CD4-positive, alpha-beta T cell treated with Interleukin-17A for 4 hours (primary cell): ENCODE measurements around the gene KATNA1.

ENCODE experiments used
- DNase-seq: peaks from one replicate; pipeline ENCODE4 v3.0.0-alpha.2; 2020; ENCODE audit warnings: mixed read lengths

KATNA1 gene

DNA sequence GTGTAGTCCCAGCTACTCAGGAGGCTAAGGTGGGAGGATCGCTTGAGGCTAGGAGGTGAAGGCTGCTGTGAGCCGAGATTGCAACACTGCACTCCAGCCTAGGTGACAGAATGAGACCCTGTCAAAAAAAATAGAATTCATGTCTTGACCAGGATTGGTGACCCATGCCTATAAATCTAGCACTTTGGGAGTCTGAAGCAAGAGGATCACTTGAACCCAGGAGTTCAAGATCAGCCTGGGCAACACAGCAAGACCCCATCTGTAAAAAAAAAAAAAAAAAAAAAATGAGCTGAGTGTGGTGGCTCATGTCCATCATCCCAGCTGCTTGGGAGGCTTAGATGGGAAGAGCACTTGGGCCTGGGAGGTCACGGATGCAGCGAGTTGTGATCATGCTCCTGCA lies 48.0 kb downstream of the KATNA1 start:
- DNase-seq: no peak

DNA sequence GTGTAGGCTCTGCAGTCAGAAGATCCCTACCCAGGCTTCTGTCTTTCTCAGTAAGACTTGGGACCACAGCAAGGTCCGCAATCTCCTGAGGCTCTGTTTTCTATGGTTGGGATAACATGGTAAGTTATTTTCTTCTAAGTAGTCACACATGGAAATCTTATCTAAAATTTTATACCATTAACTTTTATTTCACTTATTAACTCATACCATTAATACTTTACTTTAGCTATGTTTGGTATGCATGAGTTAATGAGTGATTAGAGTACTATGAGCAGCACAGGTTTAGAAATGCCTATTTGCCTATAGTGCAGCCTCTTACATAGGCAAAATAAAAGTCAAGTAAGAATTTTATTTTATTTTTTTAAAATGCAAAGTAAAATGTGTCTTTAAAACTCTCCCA lies 55.1 kb downstream of the KATNA1 start:
- no peak for DNase-seq

GRCh38 chr6:149592983-149593382 lies 55.5 kb downstream of the KATNA1 start:
- no peak for DNase-seq

GRCh38 chr6:149586149-149586548 lies 62.4 kb downstream of the KATNA1 start:
- no peak for DNase-seq

DNA sequence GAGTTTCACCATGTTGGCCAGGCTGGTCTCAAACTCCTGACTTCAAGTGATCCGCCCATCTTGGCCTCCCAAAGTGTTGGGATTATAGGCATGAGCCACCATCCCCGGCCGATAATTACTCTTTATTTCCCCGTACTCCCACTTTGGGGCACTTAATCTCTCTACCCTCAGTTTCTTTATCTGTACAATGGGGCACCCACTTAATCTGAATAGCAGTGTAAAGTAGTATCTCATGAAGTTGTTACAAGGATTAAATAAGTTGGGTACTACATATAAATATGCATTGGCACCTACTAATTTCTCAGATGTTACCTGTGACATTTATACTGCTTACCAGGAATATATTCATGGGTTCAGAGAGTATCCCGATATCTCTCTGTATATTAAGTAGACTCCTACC lies 67.2 kb downstream of the KATNA1 start:
- DNase-seq: no peak

- DNase-seq: no peak
These were observed 67.6 kb downstream of the KATNA1 start for GRCh38 chr6:149580880-149581279.

GRCh38 chr6:149567945-149568585 lies 80.4 kb downstream of the KATNA1 start:
- no peak for DNase-seq

DNA sequence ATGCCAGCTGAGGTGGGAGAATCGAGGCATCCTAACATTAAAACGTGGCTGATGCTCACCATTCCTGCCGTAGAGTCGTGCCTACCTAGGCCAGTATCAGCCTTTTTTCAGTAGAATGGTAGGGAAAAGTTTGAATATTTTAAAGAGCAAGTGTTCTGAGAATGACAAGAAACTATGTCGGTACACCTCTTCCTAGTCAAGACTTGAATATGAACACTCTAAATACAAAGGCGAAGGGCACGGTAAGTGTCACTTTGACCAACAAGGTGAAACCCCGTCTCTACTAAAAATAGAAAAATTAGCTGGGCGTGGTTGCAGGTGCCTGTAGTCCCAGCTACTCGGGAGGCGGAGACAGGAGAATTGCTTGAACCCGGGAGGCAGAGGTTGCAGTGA lies 81.3 kb downstream of the KATNA1 start:
- no peak for DNase-seq

- DNase-seq: peak; percentile 62
These were observed 81.9 kb downstream of the KATNA1 start for GRCh38 chr6:149566410-149567193.

GRCh38 chr6:149565527-149566409 lies 82.7 kb downstream of the KATNA1 start, which contains the start of gene GINM1:
Gene GINM1 (plus strand): TSS chr6:149566375. CDS start chr6:149566415, 40 bp downstream.
- peak; percentile 96 for DNase-seq

- no peak for DNase-seq
These were observed 84.6 kb downstream of the KATNA1 start for GRCh38 chr6:149563928-149564325.

GRCh38 chr6:149563203-149563927 lies 85.1 kb downstream of the KATNA1 start:
- no peak for DNase-seq

- peak; percentile 17 for DNase-seq
These were observed 87.8 kb downstream of the KATNA1 start for GRCh38 chr6:149560736-149561135.

GRCh38 chr6:149559389-149559788 lies 89.1 kb downstream of the KATNA1 start:
- DNase-seq: no peak

DNA sequence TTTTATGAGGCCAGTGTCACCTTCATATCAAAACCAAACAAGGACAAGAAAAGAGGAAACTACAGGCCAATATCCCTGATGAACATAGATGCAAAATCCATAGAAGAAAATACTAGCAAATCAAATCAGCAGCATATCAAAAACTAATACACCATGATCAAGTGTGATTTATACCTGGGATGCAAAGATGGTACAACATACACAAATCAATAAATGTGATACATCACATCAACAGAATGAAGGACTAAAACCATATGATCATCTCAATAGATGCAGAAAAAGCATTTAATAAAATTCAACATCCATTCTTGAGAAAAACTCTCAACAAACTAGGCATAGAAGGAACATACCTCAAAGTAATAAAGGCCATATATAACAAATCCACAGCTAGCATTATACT lies 90.5 kb downstream of the KATNA1 start:
- no peak for DNase-seq

DNA sequence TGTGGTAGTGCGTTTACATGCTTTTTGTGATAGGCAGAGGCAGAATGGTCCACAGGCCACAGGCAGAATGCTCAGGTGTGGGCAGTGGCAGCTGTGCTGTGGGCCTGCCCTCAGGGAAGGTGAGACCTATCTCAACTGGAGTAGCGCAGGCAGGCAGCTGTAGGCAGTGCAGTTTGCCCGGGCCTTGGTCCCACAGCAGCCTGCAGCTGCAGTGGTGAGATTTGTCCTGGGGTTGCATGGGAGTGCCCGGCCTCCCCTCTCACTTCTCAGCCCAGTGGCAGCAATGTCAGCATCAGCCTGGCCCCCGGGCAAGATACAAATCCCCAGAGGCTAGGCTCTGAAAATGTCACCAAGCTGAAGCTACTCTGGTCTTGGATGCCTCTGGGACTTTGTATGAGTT lies 96.6 kb downstream of the KATNA1 start:
- no peak for DNase-seq

- DNase-seq: peak; percentile 96
These were observed 102.6 kb downstream of the KATNA1 start, which contains the start of gene PPIL4 for GRCh38 chr6:149545754-149546471. Gene PPIL4 (minus strand): TSS chr6:149546043. CDS start chr6:149546005, 38 bp downstream.

DNA sequence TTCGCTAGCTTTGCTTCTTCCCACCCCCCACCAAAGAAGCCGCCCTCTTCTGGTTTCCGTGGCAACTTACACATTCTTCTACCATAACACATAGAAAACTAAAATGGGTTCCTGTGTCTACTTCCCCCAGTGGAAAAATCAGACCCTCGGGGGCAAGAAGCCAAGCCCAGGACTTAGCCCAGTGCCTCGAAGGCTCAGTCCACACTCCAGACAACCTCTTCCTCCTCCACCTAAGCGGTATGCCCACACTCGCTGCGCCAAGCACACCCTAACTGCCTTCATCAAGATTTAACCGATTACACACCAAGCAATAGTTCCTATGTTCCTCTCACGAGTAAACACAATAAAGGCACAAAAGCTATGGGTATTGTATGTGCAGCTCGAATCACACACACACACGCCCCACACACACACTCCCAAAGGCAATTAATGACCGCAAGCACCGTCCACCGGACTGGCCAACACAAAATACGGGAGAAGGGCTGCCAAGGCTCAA lies 103.2 kb downstream of the KATNA1 start:
- peak; percentile 62 for DNase-seq
